Measurements from ENCODE around the gene MSRB2.
"Not testable (repeated sequence)": the region's sequence is repeated elsewhere in the genome, so short reads cannot be mapped to it uniquely, and the experiment has no call there.

Gene MSRB2

DNA sequence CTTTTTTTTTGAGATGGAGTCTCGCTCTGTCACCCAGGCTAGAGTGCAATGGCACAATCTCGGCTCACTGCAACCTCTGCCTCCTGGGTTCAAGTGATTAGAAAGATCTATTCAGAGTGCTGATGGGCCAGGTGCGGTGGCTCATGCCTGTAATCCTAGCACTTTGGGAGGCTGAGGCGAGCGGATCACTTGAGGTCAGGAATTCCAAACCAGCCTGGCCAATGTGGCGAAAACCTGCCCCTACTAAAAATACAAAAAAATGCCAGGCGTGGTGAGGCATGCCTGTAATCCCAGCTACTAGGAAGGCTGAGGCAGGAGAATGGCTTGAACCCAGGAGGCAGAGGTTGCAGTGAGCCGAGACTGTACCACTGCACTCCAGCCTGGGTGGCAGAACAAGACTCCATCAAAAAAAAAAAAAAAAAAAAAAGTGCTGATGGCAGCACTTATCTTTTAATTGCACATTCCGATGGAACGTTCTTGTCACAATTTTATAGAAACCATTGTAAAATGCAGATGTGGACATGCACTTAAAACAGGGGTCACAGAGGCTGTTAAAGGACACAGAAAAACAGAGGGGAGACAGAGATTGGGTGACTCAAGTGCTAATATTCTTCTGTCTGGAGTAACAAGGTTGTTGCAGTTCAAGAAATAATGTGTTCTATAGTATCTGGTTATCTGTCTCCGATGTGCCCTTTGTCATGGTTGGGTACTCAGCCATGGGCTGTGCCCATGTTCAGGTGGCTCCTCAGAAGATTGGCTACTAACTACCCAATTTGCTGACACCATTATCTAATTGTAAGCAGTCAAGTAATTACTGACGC is 25.1 kb upstream of the MSRB2 start:
- not testable (repeated sequence) for DNase-seq

DNA sequence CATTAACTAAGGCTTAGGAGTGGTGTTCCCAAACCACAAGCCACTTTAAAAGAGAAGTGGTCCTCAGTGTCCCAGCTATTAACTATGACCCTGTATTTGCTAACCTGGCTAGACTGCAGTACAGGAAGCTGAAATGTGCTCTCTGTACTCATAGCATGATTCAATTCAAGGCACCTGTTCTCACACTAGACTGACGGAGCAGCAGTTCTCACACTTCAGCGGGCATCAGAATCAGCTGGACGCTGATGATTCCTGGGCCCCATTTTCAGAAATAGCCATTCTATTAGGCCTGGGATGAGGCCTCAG is 24.5 kb upstream of the MSRB2 start:
- DNase-seq: no peak

DNA sequence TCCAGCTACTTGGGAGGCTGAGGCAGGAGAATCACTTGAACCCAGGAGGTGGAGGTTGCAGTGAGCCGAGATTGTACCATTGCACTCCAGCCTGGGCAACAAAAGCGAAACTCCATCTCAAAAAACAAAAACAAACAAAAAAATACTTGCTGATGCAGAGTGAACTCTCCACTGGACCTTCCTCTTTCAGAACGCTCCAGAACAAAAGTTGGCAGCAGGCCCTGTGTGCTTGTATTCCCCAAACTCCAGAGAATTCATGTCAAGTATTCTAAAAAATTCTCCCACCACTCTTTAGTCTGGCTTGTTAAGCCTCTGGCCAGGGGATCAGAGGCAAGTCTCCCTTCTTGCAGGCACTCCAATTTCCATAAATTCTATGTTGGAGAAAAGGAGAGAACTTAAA is 22.8 kb upstream of the MSRB2 start:
- DNase-seq: not testable (repeated sequence)

DNA sequence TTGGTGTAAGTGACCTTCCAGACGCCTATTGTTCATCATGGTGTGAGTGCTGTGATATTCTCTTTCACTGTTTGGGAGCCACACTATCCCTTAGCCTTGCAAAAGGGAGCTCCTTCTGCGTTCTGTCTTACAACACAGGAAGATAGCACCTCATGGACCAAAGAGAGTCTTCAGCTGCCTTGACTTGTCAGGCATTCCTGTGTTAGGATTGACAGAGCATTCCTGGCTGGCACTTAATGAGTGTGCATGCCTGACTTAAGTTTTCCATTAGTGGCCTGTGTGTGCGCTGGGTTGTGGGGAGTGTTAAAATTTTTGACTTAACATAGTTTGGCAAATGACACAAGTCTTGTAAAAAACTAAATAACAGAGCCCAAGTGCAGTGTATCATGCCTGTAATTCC is 21.9 kb upstream of the MSRB2 start:
- no peak for DNase-seq

DNA sequence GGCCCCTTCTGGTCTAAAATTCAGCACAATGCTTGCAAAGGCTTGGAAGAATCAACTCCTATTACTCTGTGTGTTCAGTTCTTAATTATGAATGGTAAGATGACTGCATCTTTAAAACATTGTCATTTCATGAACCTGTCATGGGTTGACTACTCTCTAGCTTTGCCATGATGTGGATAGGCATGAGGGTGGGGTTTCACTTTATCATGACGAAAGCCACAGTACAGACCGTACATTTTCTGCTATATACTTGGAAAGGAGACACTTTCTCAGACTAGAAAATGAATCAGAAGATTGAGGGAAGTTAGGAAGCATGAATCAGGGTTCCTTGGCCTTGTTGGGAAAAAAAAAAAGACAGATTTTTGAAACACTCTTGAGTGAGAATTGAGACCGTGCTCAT is 19.7 kb upstream of the MSRB2 start:
- DNase-seq: no peak

DNA sequence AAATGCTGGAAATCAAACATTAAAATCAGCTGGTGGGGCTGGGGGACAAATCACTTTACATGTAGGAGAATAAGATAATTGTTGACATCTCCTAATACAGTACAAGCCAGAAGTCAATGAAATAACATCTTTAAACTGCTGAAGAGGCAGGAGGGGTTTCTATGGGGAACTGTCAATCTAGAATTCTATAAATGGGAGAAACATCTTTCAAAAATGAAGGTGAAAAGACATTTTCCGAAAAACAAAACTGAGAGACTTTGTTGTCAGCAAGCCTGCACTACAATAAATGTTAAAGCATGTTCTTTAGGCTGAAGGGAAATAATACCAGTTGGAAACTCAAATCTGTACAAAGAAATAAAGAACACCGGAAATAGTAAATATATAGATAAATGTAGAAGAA is 17.3 kb upstream of the MSRB2 start:
- no peak for DNase-seq

DNA sequence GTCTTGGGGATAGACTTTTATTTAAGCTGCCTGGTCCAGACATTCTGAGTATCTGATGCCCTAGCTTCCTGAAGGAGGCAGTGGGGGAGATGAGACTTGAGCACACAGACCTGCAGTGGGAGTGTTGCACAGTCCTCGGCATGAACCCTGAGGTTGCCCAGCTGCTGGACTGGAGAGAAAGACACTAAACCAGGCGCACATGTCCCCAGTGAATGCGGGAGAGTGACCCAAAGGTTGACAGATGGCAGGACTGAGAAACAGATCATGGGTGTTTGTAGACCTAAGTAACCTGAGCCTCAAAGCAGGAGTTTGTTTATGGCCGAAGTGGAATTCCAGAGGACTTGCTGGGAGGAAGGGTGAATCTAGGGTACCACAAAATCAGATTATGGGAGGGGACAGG is 15.7 kb upstream of the MSRB2 start:
- DNase-seq: no peak

DNA sequence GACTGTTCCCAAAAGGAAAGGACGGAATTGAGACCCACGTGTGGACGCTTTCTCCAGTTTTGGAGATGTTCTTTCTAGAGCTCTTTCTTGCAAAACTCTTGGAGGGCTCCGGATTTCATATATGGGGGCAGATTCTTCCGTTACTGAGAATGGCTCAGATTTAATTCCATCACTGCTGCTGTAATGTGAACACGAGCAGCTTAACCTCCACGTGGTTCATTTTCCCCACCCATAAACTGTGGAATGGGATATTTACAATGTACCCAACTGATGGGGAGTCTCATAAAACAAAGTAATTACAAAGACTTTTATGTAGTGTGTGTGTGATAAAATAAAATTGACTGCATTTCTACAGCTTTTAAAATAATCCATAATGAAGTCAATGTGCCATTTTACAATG is 15.1 kb upstream of the MSRB2 start:
- no peak for DNase-seq

DNA sequence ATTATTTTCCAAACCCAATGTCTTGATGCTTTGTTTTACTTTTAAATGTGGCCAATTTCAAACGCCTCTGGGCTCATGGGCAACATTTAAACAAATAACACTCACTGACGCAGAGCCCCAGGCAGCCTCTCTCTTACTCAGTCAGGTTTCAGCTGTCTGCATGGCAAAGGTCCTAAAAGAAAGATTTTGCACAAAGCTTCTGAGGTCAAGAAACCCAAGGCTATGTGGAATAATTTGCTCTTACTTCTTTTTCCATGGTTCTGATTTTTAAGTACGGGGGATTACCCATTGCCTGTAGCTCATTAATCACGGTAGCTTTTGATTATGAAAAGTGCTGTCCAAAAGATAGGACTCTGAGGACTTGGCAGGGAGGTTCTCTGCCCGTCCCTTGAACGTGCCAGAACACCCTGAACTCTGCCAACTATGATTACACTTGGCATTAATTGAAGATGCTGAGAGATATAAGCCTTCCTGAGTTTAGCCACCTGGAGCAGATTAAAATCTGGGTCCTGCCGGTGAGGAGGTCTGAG is 14.1 kb upstream of the MSRB2 start:
- no peak for DNase-seq

DNA sequence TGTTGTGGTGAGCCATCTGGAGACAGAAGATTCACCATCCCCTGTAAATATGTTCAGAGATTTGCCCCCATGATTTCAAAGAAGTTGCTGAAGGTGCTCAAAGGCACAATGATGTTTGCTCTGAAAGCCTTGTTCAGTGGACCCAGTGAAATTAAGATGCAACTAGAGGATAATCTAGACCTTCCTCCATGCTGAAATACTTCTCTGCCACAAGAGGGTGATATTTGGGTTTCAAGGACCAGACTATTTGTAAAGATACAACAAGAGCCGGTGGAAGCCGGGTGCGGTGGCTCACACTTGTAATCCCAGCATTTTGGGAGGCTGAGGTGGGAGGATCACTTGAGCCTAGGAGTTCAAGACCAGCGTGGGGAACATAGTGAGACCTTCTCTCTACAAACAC is 13.5 kb upstream of the MSRB2 start:
- peak in 1 of 2 experiments; percentile 1 for DNase-seq

DNA sequence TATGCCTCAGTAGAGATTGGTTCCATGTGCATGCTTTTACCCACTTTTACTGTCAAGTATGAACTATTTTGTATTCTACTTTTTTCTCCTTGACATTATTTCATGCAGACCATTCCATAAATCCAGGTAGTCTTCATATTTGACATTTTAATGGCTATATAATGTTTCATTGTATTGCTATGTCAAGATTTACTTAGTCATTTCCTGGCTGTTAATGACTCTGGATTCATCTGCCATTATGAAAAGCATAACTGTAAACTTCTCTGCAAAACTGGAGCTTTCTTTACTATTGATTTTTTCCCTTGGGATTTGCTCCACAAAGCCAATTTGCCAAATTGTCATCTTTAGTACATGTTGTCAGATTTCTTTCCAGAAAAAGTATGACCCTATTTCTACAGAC is 6.8 kb upstream of the MSRB2 start:
- no peak for DNase-seq

DNA sequence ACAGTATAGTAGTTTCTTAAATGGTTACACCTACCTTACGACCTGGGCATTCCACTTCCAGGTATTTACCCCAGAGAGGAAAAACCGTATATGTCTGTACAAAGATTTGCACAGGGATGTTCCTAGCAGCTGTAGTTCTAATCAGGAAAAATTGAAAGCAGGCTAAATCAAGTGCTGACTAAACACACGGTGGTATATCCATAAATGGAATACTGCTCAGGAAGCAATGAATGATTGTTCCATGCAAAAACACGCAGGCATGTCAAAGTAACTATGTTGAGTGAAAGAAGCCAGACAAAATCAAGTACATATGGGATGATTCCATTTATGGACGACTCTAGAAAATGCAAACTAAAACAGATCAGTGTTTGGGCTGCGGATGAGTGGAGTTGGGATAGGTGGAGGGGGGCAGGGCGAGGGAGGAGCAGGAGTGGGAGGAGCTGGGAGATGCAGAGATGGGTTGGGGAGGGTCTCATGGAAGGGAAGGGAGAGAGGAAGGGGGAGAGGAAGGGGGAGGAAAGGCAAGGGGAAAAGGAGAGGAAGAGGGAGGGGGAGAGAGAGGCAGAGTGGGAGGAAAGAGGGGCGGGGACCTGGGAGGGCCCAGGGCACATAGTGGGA is 484 bp upstream of the MSRB2 start:
- no peak for DNase-seq

DNA sequence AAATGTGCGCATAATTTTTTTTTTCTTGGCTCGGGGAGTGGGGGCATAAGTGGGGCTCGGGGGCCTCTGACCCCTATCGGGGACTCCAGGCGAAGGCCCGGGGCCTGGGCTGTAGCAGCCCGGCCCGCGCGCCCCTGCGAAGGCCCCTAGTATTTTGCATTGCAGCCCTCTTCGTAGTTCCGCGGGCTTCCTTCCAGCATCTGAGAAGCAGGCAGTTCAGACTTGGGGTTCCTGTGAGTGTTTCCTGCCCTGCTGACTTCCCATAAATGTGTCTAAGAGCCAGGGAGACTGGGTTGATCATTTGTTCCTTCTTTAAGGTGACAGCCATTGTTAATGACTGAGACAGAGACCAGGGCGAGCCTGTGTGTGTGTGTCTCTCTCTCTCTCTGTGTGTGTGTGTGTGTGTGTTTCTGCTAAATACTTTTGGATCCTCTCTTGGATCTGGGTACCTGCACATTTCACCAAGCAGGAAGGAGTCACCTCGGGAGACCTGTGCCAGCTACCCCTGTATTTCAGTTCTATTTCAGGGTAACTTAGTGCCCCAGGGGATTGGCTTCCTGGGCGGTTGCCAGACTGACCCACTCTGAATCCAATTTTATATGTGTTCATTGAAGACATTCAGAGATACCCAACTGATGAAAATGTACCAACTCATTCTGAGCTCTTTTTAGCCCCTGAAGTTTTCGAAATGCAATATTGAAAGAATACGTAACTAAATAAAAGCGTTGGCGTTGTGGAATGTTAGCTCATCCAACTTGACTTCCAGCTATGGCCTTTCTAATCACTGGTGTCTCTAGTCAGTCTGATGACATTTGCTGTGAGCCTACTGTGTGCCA is 805 bp downstream of the MSRB2 start:
- DNase-seq: peak in 1 of 2 experiments; percentile 3

DNA sequence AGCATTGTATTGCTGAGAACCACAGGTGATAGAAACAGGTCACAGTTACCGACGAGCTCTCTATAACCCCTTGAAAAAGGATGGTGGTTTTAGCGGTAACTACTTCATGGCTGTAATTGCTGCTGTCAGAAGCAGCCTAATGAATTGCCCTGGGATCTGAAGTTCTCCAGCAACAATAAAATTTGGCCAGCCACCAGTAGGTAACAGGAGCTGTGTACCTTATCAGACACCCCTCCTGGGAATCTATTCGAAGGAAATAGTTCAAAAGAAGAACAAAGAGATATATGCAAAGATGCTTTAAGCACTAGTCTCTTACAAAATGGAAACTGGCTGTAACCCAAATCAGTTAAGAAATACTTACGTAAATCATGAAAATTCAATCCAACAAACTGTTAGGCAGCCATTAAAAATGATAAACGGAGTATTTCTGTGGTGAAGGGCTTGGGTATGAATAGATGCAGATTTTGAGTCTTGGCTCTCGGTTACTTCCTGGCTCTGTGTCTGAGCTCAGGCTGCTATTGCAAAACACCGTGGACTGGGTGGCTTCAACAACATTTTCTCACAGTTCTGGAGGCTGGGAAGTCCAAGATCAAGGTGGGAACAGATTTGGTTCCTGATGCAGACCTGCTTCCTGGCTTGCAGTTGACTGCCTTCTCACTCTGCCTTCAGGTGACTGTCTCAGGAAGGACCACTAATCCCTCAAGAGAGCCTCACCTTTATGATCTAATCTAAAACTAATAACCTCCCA is 1.6 kb downstream of the MSRB2 start:
- DNase-seq: no peak

DNA sequence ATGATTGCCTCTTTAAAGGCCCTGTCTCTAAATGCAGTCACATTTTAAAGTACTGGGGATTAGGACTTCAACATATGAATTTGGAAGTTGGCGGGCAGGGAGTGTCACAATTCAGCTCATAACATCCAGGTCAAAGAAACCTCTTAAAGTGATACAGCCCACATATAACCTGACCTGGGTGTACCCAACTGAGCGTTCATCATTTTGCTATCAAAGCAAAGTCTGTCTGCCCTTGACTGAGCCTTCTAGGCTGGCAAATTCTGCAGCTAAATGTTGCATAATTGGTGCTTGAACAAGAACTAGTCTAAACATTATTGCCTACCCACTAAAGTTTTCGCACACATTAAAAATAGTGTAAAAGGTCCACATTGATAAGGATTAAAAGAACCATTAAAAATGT is 3.7 kb downstream of the MSRB2 start:
- no peak for DNase-seq

DNA sequence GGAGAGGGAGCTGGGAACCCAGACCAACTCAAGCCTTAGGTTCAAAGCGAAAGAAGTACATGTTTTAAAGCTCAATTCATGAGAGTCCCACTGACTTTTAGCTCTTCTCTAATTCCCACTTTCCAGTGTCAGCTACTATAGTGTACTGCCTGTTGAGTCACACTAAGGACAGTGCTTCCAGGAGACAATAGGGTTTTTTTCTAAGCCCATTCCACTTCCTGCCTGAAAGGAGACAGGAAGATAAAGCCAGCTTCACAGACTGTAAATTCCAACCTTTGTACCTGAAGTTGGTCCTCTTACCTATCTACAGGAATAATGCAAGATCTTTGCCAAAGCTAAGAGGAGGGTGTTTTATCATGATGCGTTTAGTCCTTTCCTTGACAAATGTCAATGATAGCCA is 4.4 kb downstream of the MSRB2 start:
- DNase-seq: peak in 1 of 2 experiments; percentile 2

DNA sequence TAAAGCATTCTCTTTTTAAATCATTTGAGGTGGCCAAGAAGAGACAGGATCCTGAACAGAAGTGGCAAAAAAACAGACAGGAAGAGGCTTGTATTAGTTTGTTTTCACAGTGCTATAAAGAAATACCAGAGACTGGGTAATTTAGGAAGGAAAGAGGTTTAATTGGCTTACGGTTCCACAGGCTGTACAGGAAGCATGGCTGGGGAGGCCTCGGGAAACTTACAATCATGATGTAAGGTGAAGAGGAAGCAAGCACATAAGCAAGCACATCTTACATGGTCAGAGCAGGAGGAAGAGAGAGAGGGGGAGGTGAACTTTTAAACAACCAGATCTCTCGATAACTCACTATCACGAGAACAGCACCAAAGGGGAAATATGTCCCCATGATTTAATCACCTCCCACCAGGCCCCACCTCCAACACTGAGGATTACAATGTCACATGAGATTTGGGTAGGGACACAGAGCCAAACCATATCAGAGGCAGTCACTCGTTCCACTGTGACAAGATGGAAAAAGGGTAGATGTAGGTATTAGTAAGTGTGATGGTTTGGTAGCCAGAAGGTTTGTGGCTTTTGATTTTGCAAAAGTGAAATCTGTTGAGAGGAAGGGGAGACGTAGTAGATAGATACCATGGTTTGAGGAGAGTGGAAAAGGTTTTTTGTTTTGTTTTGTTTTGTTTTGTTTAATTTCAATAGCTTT is 5.1 kb downstream of the MSRB2 start:
- DNase-seq: no peak

DNA sequence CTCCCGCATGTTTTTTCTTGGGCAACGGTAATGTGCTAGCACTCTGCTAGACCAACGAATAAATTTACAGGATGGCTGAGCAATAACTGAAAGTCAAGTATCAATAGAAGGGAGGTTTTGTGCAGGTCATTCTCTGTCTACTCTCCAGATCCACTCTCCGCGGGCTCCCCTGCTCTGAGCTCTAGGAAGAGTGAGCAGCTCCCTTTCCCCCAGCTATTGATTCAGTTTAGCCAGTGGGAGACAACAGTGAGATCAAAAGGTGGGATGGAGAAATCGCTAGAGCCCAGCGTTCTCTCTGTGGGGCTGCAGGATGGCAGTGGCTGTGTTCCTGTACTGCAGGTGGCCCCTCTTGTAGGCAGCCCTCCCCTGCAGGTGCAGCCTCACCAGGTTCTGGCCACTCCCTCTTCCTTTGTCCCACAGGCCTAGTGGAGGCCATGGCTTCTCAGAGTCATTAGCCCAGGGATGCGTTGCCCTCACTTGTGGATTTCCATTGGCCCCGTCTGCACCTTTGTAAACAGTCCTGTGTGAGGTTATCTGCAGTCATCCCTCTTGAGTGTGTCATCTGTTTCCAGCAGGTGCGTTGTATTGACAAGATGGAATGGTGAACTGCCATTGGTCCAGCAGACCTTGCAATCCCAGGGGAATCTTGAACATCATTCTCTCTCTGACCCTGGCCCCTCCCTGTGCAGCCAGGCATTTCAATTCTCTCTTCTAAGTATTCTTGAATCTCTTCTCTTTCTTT is 11.1 kb downstream of the MSRB2 start:
- DNase-seq: no peak

DNA sequence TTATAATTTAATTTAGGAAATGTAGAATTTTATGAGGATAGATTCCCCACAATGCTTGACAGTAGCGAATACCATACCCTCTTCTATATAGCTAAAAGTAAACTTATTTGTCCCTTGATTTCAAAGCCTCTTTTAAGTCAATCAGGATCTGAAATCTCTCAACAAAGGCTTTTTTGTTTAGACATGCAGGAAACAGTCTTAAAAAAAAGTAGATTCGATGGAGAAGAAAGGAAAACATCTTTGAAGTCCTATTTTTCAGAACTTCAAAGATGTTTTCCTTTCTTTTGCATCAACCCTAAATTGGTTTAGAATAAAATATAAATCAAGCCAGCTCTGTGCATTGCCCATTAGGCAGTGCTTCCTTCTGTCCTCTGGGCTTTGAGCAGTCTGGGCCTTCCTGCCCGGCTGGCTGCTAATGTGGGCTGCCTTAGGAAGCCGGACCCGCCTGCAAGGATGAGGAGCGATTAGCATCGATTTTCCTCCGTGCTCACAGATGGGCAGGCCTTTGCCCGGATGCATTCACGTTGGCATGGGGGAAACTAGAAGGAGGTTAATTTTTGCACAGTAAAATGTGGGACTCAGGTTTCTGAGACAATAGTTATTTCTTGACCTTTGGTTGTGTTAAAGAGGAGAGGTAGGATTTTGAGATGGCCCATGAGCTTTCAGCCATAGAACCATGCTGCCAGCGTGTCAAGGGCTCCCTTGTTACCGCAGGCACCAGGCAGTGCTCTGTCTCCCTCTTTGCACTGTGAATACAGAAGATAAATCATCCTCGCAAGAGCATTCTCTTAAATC is 15.5 kb downstream of the MSRB2 start:
- DNase-seq: no peak

DNA sequence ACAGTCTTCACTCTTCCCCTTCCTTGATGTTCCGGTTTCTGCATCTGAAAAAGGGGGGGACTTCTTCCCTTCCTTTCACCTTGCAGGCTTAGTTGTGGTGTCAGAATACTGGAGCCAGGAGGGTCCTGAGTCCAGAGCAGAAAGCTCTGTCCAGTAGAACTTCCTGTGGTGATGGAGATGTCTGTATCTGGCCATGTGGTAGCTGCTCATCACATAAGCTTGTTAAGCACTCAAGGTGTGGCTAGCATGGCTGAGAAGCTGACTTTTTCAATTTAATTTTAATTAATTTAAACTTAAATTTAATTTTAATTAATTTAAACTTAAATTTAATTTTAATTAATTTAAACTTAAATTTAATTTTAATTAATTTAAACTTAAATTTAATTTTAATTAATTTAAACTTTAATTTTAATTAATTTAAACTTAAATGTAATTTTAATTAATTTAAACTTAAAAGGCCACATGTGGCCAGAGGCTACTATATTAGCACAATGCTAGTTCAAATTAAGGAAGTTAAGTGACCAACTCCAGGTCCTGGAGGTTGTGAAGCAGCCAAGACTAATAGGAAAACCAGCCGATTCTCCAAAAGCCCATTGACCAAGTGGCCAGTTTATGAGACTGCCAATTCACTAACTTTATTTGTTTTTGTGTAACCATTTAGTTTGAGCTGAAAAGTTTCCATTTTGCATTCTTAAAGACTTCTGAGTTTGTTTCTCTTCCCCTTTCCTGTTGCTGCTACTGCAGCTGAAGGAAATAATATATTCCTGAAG is 16.3 kb downstream of the MSRB2 start:
- no peak for DNase-seq
